Heart left ventricle (tissue), 13 donors: ENCODE results near the gene VPS37D.

ENCODE experiments used
- POLR2A ChIP-seq, 2 donors: fragments of 450-650 bp; IDR thresholded peaks; one replicate each; pipeline ENCODE4 v1.6.1; 2017; ENCODE audit warnings: antibody characterized with exemption in 2 of 2, mild to moderate bottlenecking in 2 of 2, moderate library complexity in 2 of 2
- TF ChIP-seq, protein P1 (sequence below), 12 donors: fragments of 200-600 bp; sonication (generic) in 4 of 12; IDR thresholded peaks; one replicate each; pipeline versions ENCODE4 v1.5.0 to v1.8.0; 2018 to 2022; ENCODE audit warnings: antibody characterized with exemption in 12 of 12, mild to moderate bottlenecking in 5 of 12
- donor health status: ischemic (EF 13 %, LVEDD 7.1; RV severe dilation, severe dysfunction).
- donor health status: DM: no; HTN: yes; CAD: no.
- donor health status: DM: no; HTN: no; CAD: no.
- donor health status: ischemic (EF 25% LVEDD 6.9; RV normal size, moderate dysfunction).
- donor health status: ischemic (EF 25% LVEDD 5.7; RV mildly dilated, moderate dysfunction).
- donor health status: ischemic (EF 35%, LVEDD 5.7; RV mildly dilated, moderate dysfunction).
- donor health status: nonischemic (EF 11% LVEDD 7.7; RV severe dilation, severe dysfunction).
- donor health status: DM: yes; HTN: yes; CAD: no.
- donor health status: PGD.
- donor health status: ischemic (EF 29% LVEDD 5.4; RV normal size, mild dysfunction).
- donor health status: nonischemic (EF 23%, LVEDD 6.1; RV moderate dilation, normal function).

DNA sequence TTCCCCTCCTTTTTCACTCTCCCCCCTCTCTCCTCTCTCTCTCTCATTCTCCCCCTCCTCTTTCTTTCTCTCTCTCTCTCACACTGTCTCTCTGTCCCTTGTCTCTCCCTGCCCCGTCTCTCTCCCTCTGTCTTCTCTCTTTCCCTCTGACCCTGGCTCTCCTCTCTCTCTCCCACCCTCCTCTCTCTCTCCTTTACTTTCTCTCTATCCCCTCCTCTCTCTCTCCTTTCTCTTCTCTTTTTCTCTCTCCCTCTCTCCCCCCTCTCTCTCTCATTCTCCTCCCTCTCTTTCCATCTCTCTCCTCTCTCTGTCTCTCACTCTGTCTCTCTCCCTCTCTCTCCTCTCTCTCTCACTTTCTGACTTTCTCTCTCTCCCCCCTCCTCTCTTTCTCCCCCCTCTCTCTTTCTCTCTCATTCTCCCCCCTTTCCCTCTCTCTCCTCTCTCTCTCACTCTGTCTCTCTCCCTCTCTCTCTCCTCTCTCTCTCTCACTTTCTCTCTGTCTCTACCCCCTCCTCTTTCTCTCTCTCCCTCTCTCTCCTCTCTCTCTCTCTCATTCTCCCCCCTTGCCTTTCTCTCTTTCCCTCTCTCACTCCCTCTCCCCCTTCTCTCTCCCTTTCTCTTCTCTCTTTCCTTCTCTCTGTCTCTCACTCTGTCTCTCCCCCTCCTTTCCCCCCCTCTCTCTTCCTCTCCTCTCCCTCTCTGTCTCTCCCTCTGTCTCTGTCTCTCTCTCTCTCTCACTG lies 18.9 kb upstream of the VPS37D start:
- no peak for TF ChIP-seq POLR2A (IDR thresholded peaks at IDR 0.05)
- TF ChIP-seq, protein P1, sequence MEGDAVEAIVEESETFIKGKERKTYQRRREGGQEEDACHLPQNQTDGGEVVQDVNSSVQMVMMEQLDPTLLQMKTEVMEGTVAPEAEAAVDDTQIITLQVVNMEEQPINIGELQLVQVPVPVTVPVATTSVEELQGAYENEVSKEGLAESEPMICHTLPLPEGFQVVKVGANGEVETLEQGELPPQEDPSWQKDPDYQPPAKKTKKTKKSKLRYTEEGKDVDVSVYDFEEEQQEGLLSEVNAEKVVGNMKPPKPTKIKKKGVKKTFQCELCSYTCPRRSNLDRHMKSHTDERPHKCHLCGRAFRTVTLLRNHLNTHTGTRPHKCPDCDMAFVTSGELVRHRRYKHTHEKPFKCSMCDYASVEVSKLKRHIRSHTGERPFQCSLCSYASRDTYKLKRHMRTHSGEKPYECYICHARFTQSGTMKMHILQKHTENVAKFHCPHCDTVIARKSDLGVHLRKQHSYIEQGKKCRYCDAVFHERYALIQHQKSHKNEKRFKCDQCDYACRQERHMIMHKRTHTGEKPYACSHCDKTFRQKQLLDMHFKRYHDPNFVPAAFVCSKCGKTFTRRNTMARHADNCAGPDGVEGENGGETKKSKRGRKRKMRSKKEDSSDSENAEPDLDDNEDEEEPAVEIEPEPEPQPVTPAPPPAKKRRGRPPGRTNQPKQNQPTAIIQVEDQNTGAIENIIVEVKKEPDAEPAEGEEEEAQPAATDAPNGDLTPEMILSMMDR (IDR thresholded peaks at IDR 0.05): no peak
